Testis (tissue), 3 donors: ENCODE results near the gene FURIN. TPM values are rescaled to one million over a fixed set of nuclear protein-coding genes. Genes with fewer than 3 reads are reported as not detected.

Experiments used
- DNase-seq: peaks from one replicate; pipeline ENCODE4 v3.0.0-alpha.2; 2019
- H3K27ac ChIP-seq, 2 donors: fragments of 200-600 bp; sonication (generic); one replicate each; pipeline ENCODE4 v1.5.1; 2019
- H3K27me3 ChIP-seq: fragments of 200-600 bp; sonication (generic); one replicate; pipeline ENCODE4 v1.5.1; 2019
- H3K36me3 ChIP-seq: fragments of 200-600 bp; sonication (generic); one replicate; pipeline ENCODE4 v1.5.1; 2017; ENCODE audit warnings: low read depth; ENCODE audit errors: missing control alignments
- H3K4me1 ChIP-seq: fragments of 200-600 bp; sonication (generic); one replicate; pipeline ENCODE4 v1.5.1; 2019
- H3K4me3 ChIP-seq, 2 donors: fragments of 200-600 bp; sonication (generic); one replicate each; pipeline ENCODE4 v1.5.1; 2017 to 2019
- H3K9me3 ChIP-seq: fragments of 200-600 bp; sonication (generic); one replicate; pipeline ENCODE4 v1.5.1; 2017
- CTCF ChIP-seq, 3 experiments: fragments of 450-650 bp in 2 of 3; fragments of 200-600 bp in 1 of 3; sonication (generic) in 1 of 3; IDR thresholded peaks; one replicate each; pipeline ENCODE4 v1.5.1; 2016 to 2019; ENCODE audit warnings: antibody characterized with exemption in 3 of 3, mild to moderate bottlenecking in 2 of 3, moderate library complexity in 1 of 3
- POLR2A ChIP-seq: fragments of 450-650 bp; IDR thresholded peaks from one replicate; pipeline ENCODE4 v1.6.1; 2017; ENCODE audit warnings: antibody characterized with exemption, mild to moderate bottlenecking, moderate library complexity
- WGBS, 2 donors: methylation state at CpG; one replicate each; pipeline ENCODE4 v1.1.5; 2018; 5-methylcytosine and 5-hydroxymethylcytosine counted together
- intact Hi-C: fragments of 100-400 bp; cut with DNase I; formaldehyde crosslinking; loops from one replicate; pipeline ENCODE4 v1.15.1; 2023; ENCODE audit warnings: low total_unique reads
- polyA plus RNA-seq: library from polyadenylated mRNA; stranded (reverse); fragments of 350-450 nt; fragmentation: Illumina TruSeq; extraction: RNeasy Lipid Tissue Mini Kit (QIAGEN cat#74804); gene quantifications from one replicate; pipeline ENCODE4 v1.2.3, GENCODE V29; 2014; ENCODE audit warnings: low read depth, low replicate concordance; ENCODE audit not compliant: insufficient read depth
- total RNA-seq, 2 donors: library from RNA; depleted of rRNA; stranded (reverse); fragments of >200 nt; gene quantifications; one replicate each; pipeline ENCODE4 v1.2.3, GENCODE V29; 2016

FURIN gene
- total and polyA plus RNA-seq, 3 donors from 2014 or later, result 21.5 to 32.1 (median 23.1) TPM

GRCh38 chr15:90903733-90904536 is 35.5 kb downstream of the FURIN start:
- Histone ChIP-seq H3K4me3 (peak overlapping the region; percentile 65 to 74), H3K9me3 (no peaks in the 10 kb centered on the region), H3K4me1 (peaks cover 18% of the 10 kb centered on the region), H3K27me3 (no peaks in the 10 kb centered on the region), H3K36me3 (no peaks in the 10 kb centered on the region), H3K27ac (peak overlapping the region; percentile 71 to 94)
- TF ChIP-seq CTCF (IDR thresholded peaks at IDR 0.05), result no peak
- TF ChIP-seq POLR2A, result no peak
- peak; percentile 46 for DNase-seq
- intact Hi-C loops, result no loop called here
- WGBS, 2 donors, result 54 to 67% methylated on average over 14 to 18 of the region's 18 CpGs

DNA sequence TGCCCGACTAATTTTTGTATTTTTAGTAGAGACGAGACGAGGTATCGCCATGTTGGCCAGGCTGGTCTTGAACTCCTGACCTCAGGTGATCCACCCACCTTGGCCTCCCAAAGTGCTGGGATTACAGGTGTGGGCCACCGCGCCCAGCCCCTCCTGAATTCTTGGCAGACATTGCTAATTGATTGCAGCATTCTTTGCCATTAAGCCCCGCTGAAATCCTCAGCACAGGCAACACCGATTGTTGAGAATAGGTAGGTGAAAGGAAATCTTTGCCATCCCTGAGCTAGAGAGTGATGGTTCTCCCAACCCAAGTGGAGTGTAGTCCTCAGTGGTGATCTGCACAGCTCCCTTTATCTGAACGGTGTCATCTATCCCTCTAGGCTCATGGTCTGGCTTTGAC is 36.4 kb downstream of the FURIN start:
- Histone ChIP-seq H3K4me1 (peaks cover 18% of the 10 kb centered on the region), H3K27ac (no peak overlapping the region), H3K36me3 (no peaks in the 10 kb centered on the region), H3K27me3 (no peaks in the 10 kb centered on the region), H3K9me3 (no peaks in the 10 kb centered on the region), H3K4me3 (no peak overlapping the region)
- DNase-seq, result no peak
- TF ChIP-seq CTCF (IDR thresholded peaks at IDR 0.05), result no peak
- TF ChIP-seq POLR2A, result no peak
- intact Hi-C loops, result no loop called here
- 92 to 95% methylated on average over 9 of the region's 9 CpGs for WGBS, 2 donors

DNA sequence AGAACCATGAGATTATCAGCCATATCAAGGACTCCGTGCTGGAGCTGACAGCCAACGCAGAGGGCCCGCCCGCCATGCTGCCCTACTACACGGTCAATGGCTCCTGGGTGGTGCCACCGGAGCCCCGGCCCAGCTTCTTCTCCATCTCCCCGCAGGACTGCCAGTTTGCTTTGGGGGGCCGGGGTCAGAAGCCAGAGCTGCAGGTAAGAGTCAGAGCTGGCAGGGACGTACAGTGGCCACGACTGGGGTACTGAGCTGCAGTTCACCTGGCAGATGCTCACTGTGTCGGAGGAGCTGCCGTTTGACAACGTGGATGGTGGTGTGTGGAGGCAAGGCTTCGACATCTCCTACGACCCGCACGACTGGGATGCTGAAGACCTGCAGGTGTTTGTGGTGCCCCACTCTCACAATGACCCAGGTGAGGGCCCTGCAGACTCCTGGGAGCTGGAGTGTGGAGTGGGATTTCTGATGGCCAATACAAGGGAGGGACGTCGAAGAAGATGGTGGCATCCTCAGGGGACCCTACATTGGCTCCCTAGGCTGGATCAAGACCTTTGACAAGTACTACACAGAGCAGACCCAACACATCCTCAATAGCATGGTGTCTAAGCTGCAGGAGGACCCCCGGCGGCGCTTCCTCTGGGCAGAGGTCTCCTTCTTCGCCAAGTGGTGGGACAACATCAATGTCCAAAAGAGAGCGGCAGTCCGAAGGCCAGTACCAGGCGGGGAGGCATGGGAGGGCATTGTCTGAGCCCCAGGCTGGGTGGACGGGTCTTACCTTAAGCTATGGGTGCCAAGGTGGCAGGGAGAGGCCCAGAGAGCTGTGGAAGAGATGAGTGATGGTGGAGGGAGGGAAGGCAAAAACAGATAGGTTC is 37.2 kb downstream of the FURIN start:
- DNase-seq, result no peak
- no peaks in the 10 kb centered on the region for H3K9me3 ChIP-seq
- H3K4me3 ChIP-seq, result no peak overlapping the region
- no peaks in the 10 kb centered on the region for H3K36me3 ChIP-seq
- no peak overlapping the region for H3K27ac ChIP-seq
- H3K4me1 ChIP-seq, result peaks cover 18% of the 10 kb centered on the region
- no peaks in the 10 kb centered on the region for H3K27me3 ChIP-seq
- 93 to 94% methylated on average over 17 to 27 of the region's 28 CpGs for WGBS, 2 donors
- TF ChIP-seq CTCF (IDR thresholded peaks at IDR 0.05), result no peak
- no peak for TF ChIP-seq POLR2A
- intact Hi-C loops, result no loop called here

DNA sequence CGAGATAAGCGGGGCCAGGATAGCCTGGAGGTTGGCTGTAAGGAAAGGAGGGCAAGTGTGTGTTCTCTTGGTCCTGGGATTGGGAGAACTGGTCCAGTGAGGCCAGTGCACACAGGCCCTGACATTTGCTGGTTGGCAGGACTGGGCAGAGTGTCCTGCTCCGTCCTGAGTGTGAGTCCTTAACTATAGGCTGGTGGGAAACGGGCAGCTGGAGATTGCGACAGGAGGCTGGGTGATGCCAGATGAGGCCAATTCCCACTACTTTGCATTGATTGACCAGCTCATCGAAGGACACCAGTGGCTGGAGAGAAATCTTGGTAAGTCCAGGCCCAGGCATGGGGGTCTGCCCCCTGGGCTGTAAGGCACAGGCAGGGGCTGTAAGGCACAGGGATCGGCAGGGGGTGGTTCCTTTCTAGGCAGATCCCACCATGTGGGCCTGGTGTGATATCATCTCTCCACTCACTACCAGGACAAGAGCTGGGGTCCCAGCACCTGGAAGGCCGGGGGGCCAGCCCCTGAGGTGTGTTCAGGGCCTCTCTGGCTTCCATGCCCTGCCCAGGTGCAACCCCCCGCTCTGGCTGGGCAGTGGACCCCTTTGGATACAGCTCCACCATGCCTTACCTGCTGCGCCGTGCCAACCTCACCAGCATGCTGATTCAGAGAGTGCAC is 37.9 kb downstream of the FURIN start:
- TF ChIP-seq POLR2A, result no peak
- no peak for TF ChIP-seq CTCF (IDR thresholded peaks at IDR 0.05)
- H3K27me3 ChIP-seq, result no peaks in the 10 kb centered on the region
- no peak overlapping the region for H3K27ac ChIP-seq
- no peaks in the 10 kb centered on the region for H3K36me3 ChIP-seq
- intact Hi-C loops, result no loop called here
- H3K4me3 ChIP-seq, result no peak overlapping the region
- 92 to 94% methylated on average over 7 to 11 of the region's 11 CpGs for WGBS, 2 donors
- no peaks in the 10 kb centered on the region for H3K9me3 ChIP-seq
- no peak for DNase-seq
- peaks cover 18% of the 10 kb centered on the region for H3K4me1 ChIP-seq
